ENCODE data around the gene MRPL21.
A peak's percentile ranks its signal among the peaks of the same experiment; 100 is the strongest.

MRPL21 gene

GRCh38 chr11:68872216-68873003, 31.2 kb downstream of the MRPL21 start:
- peaks cover 1 to 13% (median 13%) of the 10 kb centered on the region in 5 donors for H3K4me1 ChIP-seq (ENCODE audit: control insufficient read depth in 5 of 5, insufficient read depth in 5 of 5, low read length in 5 of 5)
- H3K4me3 ChIP-seq (ENCODE audit: low read depth in 1 of 5, low read length in 5 of 5) = no peak overlapping the region
- no peak overlapping the region for H3K27ac ChIP-seq (ENCODE audit: low read depth, low read length)

GRCh38 chr11:68870470-68870869, 33.2 kb downstream of the MRPL21 start:
- Histone ChIP-seq H3K4me1 (ENCODE audit: control insufficient read depth in 5 of 5, insufficient read depth in 5 of 5, low read length in 5 of 5) (peaks cover 1 to 13% (median 10%) of the 10 kb centered on the region in 5 donors), H3K36me3 (ENCODE audit: control insufficient read depth in 5 of 5, insufficient read depth in 5 of 5, low read length in 5 of 5) (no peaks in the 10 kb centered on the region), H3K27me3 (ENCODE audit: control insufficient read depth in 5 of 5, insufficient read depth in 4 of 5, low read length in 5 of 5) (peaks cover 0 to 8% (median 2%) of the 10 kb centered on the region in 5 donors), H3K9me3 (ENCODE audit: control insufficient read depth in 5 of 5, low read length in 5 of 5) (no peaks in the 10 kb centered on the region), H3K4me3 (ENCODE audit: low read depth in 1 of 5, low read length in 5 of 5) (peak overlapping the region; percentile 26 to 75 (median 63)), H3K9ac (ENCODE audit: low read length in 5 of 5) (peak overlapping the region in 1 of 5 donors; percentile 53), H3K27ac (ENCODE audit: low read depth, low read length) (no peak overlapping the region)

More at GRCh38 chr11:68872216-68873003, 31.2 kb downstream of the MRPL21 start:
- no peaks in the 10 kb centered on the region for H3K9me3 ChIP-seq (ENCODE audit: control insufficient read depth in 5 of 5, low read length in 5 of 5)
- no peak overlapping the region for H3K9ac ChIP-seq (ENCODE audit: low read length in 5 of 5)
- H3K27me3 ChIP-seq (ENCODE audit: control insufficient read depth in 5 of 5, insufficient read depth in 4 of 5, low read length in 5 of 5) = peaks cover 0 to 8% (median 2%) of the 10 kb centered on the region in 5 donors
- H3K36me3 ChIP-seq (ENCODE audit: control insufficient read depth in 5 of 5, insufficient read depth in 5 of 5, low read length in 5 of 5) = no peaks in the 10 kb centered on the region

DNA sequence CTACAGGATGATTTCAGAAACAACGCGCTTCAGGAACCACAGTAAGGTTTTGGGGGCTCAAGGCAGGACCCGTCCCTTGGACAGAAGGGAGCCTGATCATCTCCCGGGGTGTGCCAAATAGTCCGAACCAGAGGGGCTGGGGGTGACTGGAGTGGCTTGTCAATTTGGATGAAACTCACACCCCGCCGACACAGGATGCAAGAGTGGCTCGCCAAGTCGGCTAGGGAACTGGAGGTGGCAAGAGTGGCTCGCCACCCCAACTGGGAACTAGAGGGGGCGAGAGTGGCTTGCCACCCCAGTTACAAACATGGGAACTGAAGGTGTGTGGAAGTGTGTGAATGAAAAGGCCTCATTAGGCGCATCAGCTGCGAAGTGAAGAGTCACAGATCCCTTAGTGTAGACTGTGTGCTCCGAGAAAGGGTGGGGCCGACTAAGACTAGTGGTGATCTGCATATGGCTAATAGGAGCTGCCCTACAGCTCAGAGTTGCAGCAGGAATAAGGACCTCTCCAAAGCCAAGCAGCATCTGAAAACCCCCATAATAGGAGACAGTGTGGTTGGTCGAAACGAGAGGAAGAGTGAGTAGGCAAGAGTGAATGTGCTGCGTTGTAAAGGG, 35.3 kb downstream of the MRPL21 start:
- Histone ChIP-seq H3K4me1 (ENCODE audit: control insufficient read depth in 5 of 5, insufficient read depth in 5 of 5, low read length in 5 of 5) (peaks cover 0 to 15% (median 8%) of the 10 kb centered on the region in 5 donors), H3K27ac (ENCODE audit: low read depth, low read length) (no peak overlapping the region), H3K27me3 (ENCODE audit: control insufficient read depth in 5 of 5, insufficient read depth in 4 of 5, low read length in 5 of 5) (peaks cover 0 to 4% (median 0%) of the 10 kb centered on the region in 5 donors), H3K9ac (ENCODE audit: low read length in 5 of 5) (no peak overlapping the region), H3K4me3 (ENCODE audit: low read depth in 1 of 5, low read length in 5 of 5) (no peak overlapping the region), H3K9me3 (ENCODE audit: control insufficient read depth in 5 of 5, low read length in 5 of 5) (peaks cover 0 to 9% (median 4%) of the 10 kb centered on the region in 5 donors), H3K36me3 (ENCODE audit: control insufficient read depth in 5 of 5, insufficient read depth in 5 of 5, low read length in 5 of 5) (no peaks in the 10 kb centered on the region)

GRCh38 chr11:68867066-68867465, 36.6 kb downstream of the MRPL21 start:
- Histone ChIP-seq H3K36me3 (ENCODE audit: control insufficient read depth in 5 of 5, insufficient read depth in 5 of 5, low read length in 5 of 5) (no peaks in the 10 kb centered on the region), H3K9me3 (ENCODE audit: control insufficient read depth in 5 of 5, low read length in 5 of 5) (peaks cover 0 to 10% (median 4%) of the 10 kb centered on the region in 5 donors), H3K4me1 (ENCODE audit: control insufficient read depth in 5 of 5, insufficient read depth in 5 of 5, low read length in 5 of 5) (peaks cover 0 to 15% (median 8%) of the 10 kb centered on the region in 5 donors), H3K4me3 (ENCODE audit: low read depth in 1 of 5, low read length in 5 of 5) (no peak overlapping the region), H3K9ac (ENCODE audit: low read length in 5 of 5) (no peak overlapping the region), H3K27ac (ENCODE audit: low read depth, low read length) (no peak overlapping the region), H3K27me3 (ENCODE audit: control insufficient read depth in 5 of 5, insufficient read depth in 4 of 5, low read length in 5 of 5) (peaks cover 0 to 4% (median 2%) of the 10 kb centered on the region in 5 donors)

DNA sequence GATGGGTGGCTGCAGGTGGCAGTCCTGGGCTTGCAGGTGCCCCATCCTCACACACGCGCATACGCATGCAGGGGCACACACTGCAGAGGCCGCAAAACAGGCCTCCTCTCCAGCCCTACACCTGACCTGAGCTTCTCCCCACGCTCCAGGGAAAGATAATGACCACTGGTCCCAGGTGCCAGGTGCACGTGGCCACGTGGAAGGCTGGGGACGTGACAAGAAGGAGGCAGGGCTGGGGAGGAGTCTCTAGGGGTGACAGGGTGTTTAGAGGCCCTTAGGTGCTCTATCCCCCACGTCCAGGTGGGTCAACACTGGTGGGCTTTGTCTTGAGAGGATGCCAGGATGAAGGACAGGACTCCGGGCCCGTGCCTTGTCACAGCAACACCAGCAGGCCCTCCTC, 38.4 kb downstream of the MRPL21 start:
- Histone ChIP-seq H3K9ac (ENCODE audit: low read length in 5 of 5) (no peak overlapping the region), H3K4me3 (ENCODE audit: low read depth in 1 of 5, low read length in 5 of 5) (no peak overlapping the region), H3K27me3 (ENCODE audit: control insufficient read depth in 5 of 5, insufficient read depth in 4 of 5, low read length in 5 of 5) (peaks cover 0 to 3% (median 0%) of the 10 kb centered on the region in 5 donors), H3K36me3 (ENCODE audit: control insufficient read depth in 5 of 5, insufficient read depth in 5 of 5, low read length in 5 of 5) (no peaks in the 10 kb centered on the region), H3K4me1 (ENCODE audit: control insufficient read depth in 5 of 5, insufficient read depth in 5 of 5, low read length in 5 of 5) (peaks cover 0 to 12% (median 5%) of the 10 kb centered on the region in 5 donors), H3K9me3 (ENCODE audit: control insufficient read depth in 5 of 5, low read length in 5 of 5) (peaks cover 0 to 10% (median 4%) of the 10 kb centered on the region in 5 donors), H3K27ac (ENCODE audit: low read depth, low read length) (no peak overlapping the region)

DNA sequence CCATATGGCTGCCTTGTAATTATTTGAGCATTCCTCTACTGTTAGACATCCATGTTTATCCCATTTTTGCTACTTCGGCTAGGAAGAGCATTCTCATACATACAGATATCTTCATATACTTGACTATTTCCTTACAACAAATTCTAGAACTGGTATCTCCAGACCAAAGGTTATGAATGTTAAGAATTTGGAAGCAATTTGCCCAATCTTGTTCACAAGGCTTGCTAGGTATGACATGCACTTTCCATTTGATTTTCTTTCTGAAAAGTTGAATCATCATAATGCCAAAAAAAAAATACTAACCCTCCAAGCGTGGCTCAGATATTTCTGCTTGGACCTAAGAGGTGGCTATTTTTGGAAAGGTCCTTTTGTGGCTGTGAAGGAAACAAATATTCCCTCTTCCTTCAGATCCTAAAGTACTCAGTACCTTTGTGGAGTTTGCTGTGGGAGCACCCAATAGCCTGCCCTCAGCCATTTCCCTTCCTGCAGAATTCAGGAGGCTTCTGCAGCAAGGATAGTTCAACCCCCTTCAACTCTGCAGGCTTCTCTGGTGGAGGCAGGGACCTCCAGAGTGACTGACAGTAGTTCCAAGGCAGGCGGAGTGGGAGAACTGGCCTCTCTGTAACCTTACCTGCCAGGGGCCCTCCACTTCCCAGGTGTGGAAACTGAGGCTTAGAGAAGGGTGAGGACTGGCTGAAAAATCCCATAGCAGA, 39.9 kb downstream of the MRPL21 start:
- Histone ChIP-seq H3K27ac (ENCODE audit: low read depth, low read length) (no peak overlapping the region), H3K9me3 (ENCODE audit: control insufficient read depth in 5 of 5, low read length in 5 of 5) (peaks cover 0 to 10% (median 4%) of the 10 kb centered on the region in 5 donors), H3K36me3 (ENCODE audit: control insufficient read depth in 5 of 5, insufficient read depth in 5 of 5, low read length in 5 of 5) (no peaks in the 10 kb centered on the region), H3K9ac (ENCODE audit: low read length in 5 of 5) (no peak overlapping the region), H3K4me1 (ENCODE audit: control insufficient read depth in 5 of 5, insufficient read depth in 5 of 5, low read length in 5 of 5) (peaks cover 0 to 2% (median 0%) of the 10 kb centered on the region in 5 donors), H3K27me3 (ENCODE audit: control insufficient read depth in 5 of 5, insufficient read depth in 4 of 5, low read length in 5 of 5) (peaks cover 0 to 3% (median 0%) of the 10 kb centered on the region in 5 donors), H3K4me3 (ENCODE audit: low read depth in 1 of 5, low read length in 5 of 5) (no peak overlapping the region)

GRCh38 chr11:68862421-68862820, 41.2 kb downstream of the MRPL21 start:
- Histone ChIP-seq H3K27ac (ENCODE audit: low read depth, low read length) (no peak overlapping the region), H3K4me1 (ENCODE audit: control insufficient read depth in 5 of 5, insufficient read depth in 5 of 5, low read length in 5 of 5) (peaks cover 0 to 7% (median 0%) of the 10 kb centered on the region in 5 donors), H3K9me3 (ENCODE audit: control insufficient read depth in 5 of 5, low read length in 5 of 5) (peaks cover 0 to 10% (median 4%) of the 10 kb centered on the region in 5 donors)

DNA sequence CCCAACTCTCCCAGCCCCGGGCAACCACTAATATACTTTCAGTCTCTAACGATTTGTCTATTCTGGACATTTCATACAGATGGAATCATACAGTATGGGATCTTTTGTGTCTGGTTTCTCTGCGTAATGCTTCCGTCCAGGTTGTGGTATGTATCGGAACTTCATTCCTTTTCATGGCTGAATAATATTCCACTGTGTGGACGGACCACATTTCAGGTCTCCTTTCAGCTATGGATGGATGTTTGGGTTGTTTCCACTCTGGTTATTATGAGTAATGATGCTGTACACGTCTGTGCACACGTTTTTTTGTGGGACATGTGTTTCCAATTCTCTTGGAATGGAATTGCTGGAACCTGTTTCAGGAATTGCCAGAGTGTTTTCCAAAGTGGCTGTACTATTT, 44.5 kb downstream of the MRPL21 start:
- Histone ChIP-seq H3K9me3 (ENCODE audit: control insufficient read depth in 5 of 5, low read length in 5 of 5) (peaks cover 0 to 9% (median 4%) of the 10 kb centered on the region in 5 donors), H3K4me1 (ENCODE audit: control insufficient read depth in 5 of 5, insufficient read depth in 5 of 5, low read length in 5 of 5) (peaks cover 0 to 28% (median 15%) of the 10 kb centered on the region in 5 donors), H3K4me3 (ENCODE audit: low read depth in 1 of 5, low read length in 5 of 5) (no peak overlapping the region), H3K27ac (ENCODE audit: low read depth, low read length) (no peak overlapping the region), H3K27me3 (ENCODE audit: control insufficient read depth in 5 of 5, insufficient read depth in 4 of 5, low read length in 5 of 5) (peaks cover 0 to 8% (median 5%) of the 10 kb centered on the region in 5 donors), H3K36me3 (ENCODE audit: control insufficient read depth in 5 of 5, insufficient read depth in 5 of 5, low read length in 5 of 5) (no peaks in the 10 kb centered on the region), H3K9ac (ENCODE audit: low read length in 5 of 5) (no peak overlapping the region)

More at GRCh38 chr11:68862421-68862820, 41.2 kb downstream of the MRPL21 start:
- Histone ChIP-seq H3K4me3 (ENCODE audit: low read depth in 1 of 5, low read length in 5 of 5) (no peak overlapping the region), H3K36me3 (ENCODE audit: control insufficient read depth in 5 of 5, insufficient read depth in 5 of 5, low read length in 5 of 5) (no peaks in the 10 kb centered on the region), H3K9ac (ENCODE audit: low read length in 5 of 5) (no peak overlapping the region), H3K27me3 (ENCODE audit: control insufficient read depth in 5 of 5, insufficient read depth in 4 of 5, low read length in 5 of 5) (peaks cover 0 to 3% (median 0%) of the 10 kb centered on the region in 5 donors)

DNA sequence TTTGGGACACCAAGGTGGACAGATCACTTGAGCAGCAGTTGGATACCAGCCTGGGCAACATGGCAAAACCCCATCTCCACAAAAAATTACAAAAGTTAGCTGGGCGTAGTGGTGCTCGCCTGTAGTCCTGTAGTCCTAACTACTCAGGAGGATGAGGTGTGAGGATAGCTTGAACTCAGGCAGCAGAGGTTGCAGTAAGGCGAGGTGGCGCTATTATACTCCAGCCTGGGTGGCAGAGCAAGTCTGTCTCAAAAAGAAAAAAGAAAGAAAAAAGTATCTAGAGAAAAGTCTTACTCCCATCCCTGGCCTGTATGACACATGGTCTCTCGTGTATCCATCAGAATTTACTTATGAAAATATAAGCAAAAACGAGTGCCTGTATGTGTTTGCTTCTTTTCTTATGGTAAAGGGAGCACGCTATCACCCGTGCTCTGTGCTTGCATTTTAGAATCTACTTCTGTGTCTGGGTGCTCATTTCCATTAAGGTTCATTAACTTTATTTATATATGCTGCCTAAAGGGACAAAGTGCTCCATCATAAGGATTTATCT, 46.5 kb downstream of the MRPL21 start:
- no peak overlapping the region for H3K9ac ChIP-seq (ENCODE audit: low read length in 5 of 5)
- H3K36me3 ChIP-seq (ENCODE audit: control insufficient read depth in 5 of 5, insufficient read depth in 5 of 5, low read length in 5 of 5) = no peaks in the 10 kb centered on the region
- peaks cover 0 to 26% (median 15%) of the 10 kb centered on the region in 5 donors for H3K4me1 ChIP-seq (ENCODE audit: control insufficient read depth in 5 of 5, insufficient read depth in 5 of 5, low read length in 5 of 5)
- H3K4me3 ChIP-seq (ENCODE audit: low read depth in 1 of 5, low read length in 5 of 5) = no peak overlapping the region
- H3K27ac ChIP-seq (ENCODE audit: low read depth, low read length) = no peak overlapping the region
- H3K9me3 ChIP-seq (ENCODE audit: control insufficient read depth in 5 of 5, low read length in 5 of 5) = peaks cover 0 to 3% (median 0%) of the 10 kb centered on the region in 5 donors
- H3K27me3 ChIP-seq (ENCODE audit: control insufficient read depth in 5 of 5, insufficient read depth in 4 of 5, low read length in 5 of 5) = peaks cover 0 to 13% (median 12%) of the 10 kb centered on the region in 5 donors
